GM18858 (cell line): ENCODE data around the gene ZMYM3.

Experiments
- ATAC-seq: cut with Tn5 transposase; IDR thresholded peaks from one replicate; pipeline ENCODE4 v1.9.1; 2021; ENCODE audit not compliant: unreplicated experiment

The ZMYM3 gene

DNA sequence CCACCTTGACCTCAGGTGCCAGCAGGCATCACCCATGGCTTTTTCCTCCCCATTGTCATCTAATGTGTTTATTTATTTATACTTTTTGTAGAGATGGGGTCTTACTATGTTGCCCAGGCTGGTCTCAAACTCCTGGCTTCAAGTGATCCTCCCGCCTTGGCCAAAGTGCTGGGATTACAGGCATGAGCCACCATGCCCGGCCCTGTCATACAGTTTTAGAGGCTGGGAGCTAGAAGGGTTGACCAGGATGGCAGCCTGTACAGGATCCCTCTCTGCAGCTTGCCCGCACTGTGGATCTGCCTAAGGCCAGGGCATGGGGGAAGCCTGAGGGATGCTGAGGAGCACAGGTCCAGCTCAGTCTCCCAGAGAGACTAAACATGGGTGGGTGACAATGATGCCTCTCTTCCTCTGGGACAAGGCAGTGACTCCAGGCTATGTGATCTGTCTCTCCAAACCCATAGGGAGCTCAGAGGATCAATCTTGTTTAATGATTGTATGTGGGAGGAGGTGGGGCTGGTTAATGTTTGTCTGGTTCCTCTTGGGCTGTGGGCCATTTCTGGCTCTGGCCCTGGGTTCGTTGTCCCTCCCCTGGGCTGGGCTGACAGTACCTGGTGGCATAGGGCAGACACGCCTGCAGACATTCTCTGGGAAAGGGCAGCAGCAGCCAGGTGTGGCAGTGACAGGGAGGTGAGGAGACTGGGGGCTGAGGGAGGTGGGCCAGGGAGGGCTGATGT, 39.2 kb downstream of the ZMYM3 start:
- ATAC-seq = no peak

DNA sequence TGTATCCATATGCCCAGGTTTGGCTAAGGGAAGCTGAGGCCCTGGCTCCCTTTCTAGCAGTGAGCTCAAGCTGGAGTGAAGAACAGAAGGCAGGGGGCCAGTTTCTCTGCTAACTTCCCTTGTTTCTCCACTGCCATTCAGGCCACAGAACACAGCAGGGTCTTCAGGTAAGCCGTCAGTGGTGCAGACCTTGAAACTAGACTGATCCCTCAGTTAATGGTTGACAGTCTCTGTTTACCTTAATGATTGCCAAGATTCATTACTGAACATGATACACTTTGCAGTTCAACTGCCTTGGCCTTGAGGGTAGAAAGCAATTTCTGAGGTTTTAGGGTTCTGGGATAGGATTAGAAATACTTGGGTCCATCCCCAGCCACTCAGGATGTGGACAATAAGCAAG, 39.8 kb downstream of the ZMYM3 start:
- no peak for ATAC-seq

DNA sequence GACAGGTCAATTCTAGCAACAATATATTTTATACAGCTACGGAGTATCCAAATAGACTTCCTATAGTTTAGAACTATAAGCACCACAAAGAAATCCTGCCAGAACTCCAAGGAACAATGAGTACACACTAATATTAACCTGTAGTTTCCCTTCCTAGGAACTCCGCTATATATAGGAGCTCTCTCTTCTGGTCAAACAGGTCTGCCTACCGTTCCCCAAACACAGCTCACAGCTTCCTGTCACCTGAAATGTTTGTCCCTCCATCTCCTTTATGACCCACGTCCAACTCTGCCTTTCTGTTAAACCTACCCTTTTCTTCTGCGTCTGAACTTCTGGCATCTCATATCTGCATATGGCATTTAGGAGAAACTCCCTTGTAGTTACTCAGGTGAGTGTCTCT, 41.4 kb downstream of the ZMYM3 start:
- no peak for ATAC-seq

DNA sequence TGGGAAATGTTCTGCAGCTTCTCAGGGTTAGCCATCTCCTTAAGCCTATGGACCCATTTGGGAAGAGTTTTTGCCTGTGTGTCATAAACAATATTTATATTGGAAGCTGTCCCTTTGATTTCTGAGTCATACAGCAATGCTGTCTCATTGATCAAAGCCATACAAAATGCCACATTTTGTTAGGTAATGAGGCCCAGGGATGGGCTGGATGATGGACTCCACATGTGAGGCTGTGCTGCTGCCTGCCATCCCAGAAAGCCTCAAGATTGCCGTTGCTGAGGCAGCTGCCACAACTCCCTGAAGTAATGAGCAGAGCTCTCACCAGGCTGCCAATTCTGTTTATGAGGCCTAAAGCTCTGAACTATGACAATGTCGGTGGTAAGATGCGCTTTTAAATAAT, 43.1 kb downstream of the ZMYM3 start:
- no peak for ATAC-seq

DNA sequence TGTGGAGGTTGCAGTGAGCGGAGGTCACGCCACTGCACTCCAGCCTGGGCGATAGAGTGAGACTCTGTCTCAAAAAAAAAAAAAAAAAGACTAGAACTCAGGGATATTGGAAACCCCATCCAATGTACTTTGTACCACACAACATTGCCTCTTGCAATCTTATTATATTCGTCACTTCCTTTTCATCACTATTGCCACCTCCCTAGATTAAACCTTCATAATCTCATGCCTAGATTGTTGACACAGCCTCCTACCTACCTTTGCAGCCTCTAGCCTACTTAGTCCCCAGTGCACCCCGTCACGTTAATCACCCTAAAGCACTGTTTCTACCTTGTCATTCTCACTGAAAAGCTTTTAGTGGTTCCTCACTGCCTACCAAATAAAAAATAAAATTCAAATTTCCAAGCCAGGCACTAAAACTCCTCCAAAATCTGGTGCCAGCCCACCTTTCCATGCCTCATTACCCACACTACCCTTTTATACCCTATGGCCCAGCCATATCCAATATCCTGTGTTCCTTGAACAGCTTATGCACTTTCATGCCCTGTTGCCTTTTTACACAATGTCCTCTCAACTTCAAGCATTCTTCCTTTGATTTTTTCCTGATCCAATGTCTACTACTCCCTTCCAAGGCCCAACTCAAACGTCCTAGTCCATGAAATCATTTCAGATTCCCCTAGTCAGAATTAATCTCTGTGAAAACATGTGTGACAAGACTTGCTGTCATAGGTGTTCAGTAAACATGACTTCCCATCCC, 54.5 kb downstream of the ZMYM3 start:
- no peak for ATAC-seq

DNA sequence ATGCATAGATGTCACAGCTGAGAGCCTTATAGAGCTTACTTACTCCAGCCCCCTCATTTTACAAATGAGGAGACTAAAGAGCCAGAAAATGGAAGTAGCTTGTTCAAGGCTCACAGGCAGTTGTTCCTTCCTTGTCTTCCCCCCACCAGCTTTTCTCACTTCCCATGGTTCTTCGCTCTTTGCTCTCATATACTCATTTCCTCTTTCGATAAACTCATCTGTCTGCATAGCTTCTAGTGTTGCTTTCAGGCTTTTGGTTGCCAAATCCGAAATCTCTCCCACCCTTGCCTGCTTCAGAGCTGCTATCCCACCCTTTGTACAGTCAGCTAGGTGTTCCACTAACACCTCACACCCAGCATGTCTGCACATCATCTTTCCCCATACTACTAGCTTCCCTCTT, 55.9 kb downstream of the ZMYM3 start:
- ATAC-seq = peak; percentile 85

DNA sequence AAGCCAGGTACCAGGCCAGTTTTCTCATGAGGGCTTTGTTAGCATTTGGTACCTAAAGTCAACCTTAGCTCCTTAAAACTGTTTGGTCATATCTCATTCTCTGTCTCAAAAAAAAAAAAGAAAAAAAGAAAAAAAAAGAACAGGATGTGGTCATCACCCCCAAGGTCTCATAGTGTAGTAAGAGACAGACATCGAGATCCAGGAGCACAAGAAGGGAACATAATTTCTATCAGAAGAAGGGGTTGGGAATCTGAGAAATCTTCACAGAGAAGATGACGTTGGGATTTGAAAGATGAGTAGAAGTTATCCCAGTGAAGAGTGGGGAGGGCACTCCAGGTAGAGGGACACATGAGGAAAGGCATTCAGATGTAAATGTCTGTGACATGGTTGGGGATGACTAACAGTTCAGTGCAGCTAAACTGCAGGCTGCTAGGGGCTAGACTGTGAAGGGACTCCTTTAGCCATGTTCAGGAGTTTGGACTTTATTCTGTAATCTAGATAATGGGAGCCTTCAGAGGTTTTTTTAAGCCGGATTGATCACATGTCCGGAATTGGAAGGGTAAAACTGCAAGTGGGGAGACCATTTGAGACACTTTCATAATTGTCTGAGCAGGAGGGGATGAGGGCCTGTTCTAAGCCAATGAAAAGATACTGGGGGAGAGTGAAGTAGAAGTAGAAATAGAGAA, 57.8 kb downstream of the ZMYM3 start:
- peak; percentile 50 for ATAC-seq

DNA sequence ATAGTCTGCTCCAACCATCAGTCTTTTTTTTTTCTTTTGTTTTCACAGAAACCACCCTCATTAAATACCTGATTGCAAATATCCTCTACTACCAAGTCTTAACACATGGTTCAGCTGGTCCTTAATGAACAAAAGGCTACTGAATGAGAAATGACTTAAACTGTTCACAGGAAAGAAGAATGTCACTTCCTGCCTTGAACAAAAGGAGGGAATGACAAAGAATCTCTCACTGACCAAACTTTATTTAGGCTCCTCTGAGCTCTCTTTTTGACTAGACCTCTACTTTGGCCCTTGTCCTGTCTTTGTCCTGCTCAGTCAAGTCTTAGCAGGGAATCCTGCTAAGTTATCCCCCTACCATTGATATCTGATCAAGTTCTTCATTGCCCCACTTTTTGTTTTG, 62.7 kb downstream of the ZMYM3 start:
- no peak for ATAC-seq
